B cell (primary cell): ENCODE data around the gene CNGB1.

Experiments used
- CTCF ChIP-seq: fragments of 200-600 bp; IDR thresholded peaks from one replicate; pipeline ENCODE4 v1.8.0; 2022; ENCODE audit warnings: antibody characterized with exemption, mild to moderate bottlenecking
- EZH2 ChIP-seq: IDR thresholded peaks from 2 replicates; pipeline ENCODE4 v1.6.1; 2012; ENCODE audit warnings: borderline replicate concordance, low read depth, mild to moderate bottlenecking, moderate library complexity, low read length; ENCODE audit not compliant: insufficient read depth, poor library complexity, severe bottlenecking

- TF ChIP-seq CTCF, result no peak
- no peak for TF ChIP-seq EZH2
These were observed 72.9 kb downstream of the CNGB1 start for GRCh38 chr16:57897996-57898395.
